IPS-18a (cell line): Measurements from ENCODE around the gene NRP2.

Source experiments
- H3K27ac ChIP-seq: one replicate; pipeline ENCODE4 v1.5.1; 2013; ENCODE audit warnings: low read length
- H3K27me3 ChIP-seq: one replicate; pipeline ENCODE4 v1.6.1; 2013; ENCODE audit warnings: mild to moderate bottlenecking, low read length; ENCODE audit not compliant: control insufficient read depth, insufficient read depth
- H3K36me3 ChIP-seq: one replicate; pipeline ENCODE4 v1.6.1; 2013; ENCODE audit warnings: low read depth, low read length; ENCODE audit not compliant: control insufficient read depth
- H3K4me1 ChIP-seq: one replicate; pipeline ENCODE4 v1.6.1; 2013; ENCODE audit warnings: low read depth, low read length; ENCODE audit not compliant: control insufficient read depth
- H3K4me3 ChIP-seq: one replicate; pipeline ENCODE4 v1.5.1; 2013; ENCODE audit warnings: low read length
- H3K9ac ChIP-seq: one replicate; pipeline ENCODE4 v1.6.1; 2013; ENCODE audit warnings: mild to moderate bottlenecking, low read length, moderate library complexity
- H3K9me3 ChIP-seq: one replicate; pipeline ENCODE4 v1.6.1; 2013; ENCODE audit warnings: low read depth, low read length; ENCODE audit not compliant: control insufficient read depth

Gene NRP2

DNA sequence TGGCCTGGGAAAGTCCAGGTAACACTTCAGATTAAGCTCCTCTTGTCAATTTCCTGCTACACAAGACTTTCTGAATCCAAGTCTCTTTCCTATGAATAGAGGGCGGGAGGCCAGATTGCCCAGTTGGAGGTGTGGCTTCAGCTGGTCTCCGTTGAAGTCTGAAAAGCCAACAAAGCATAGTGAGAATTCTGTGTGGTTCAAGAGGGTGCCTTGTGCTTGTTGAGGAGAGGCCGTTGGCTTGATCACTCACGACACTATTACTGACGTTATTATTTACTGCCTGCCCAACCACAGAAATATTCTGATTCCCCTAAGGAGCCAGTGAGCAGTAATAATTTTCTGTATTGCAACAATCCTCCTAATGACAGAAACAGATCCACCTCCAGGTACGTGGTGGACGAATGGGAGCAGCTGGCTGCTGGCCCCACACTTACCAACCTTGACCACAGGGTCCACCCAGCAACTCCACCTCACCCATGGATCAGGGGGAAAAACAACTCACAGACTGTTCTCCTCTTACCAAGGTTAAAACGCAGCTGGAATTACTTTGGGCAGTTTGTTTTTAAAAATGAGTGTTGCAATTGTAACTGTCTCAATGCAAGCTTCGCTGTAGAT lies 21.9 kb downstream of the NRP2 start:
- peaks cover 30% of the 10 kb centered on the region for H3K4me1 ChIP-seq
- H3K27me3 ChIP-seq = no peaks in the 10 kb centered on the region

GRCh38 chr2:205705511-205706349 lies 23.4 kb downstream of the NRP2 start:
- Histone ChIP-seq H3K36me3 (no peaks in the 10 kb centered on the region), H3K4me1 (peaks cover 15% of the 10 kb centered on the region), H3K4me3 (no peak overlapping the region), H3K9ac (no peak overlapping the region), H3K9me3 (no peaks in the 10 kb centered on the region), H3K27ac (no peak overlapping the region), H3K27me3 (no peaks in the 10 kb centered on the region)

More for the DNA sequence above, 21.9 kb downstream of the NRP2 start:
- Histone ChIP-seq H3K9me3 (no peaks in the 10 kb centered on the region), H3K27ac (no peak overlapping the region), H3K9ac (no peak overlapping the region), H3K36me3 (no peaks in the 10 kb centered on the region), H3K4me3 (no peak overlapping the region)

GRCh38 chr2:205706769-205707381 lies 24.6 kb downstream of the NRP2 start:
- no peaks in the 10 kb centered on the region for H3K9me3 ChIP-seq
- H3K27me3 ChIP-seq = no peaks in the 10 kb centered on the region
- H3K4me3 ChIP-seq = no peak overlapping the region
- H3K36me3 ChIP-seq = no peaks in the 10 kb centered on the region
- no peak overlapping the region for H3K27ac ChIP-seq
- peaks cover 14% of the 10 kb centered on the region for H3K4me1 ChIP-seq
- no peak overlapping the region for H3K9ac ChIP-seq

GRCh38 chr2:205708231-205708631 lies 25.9 kb downstream of the NRP2 start:
- Histone ChIP-seq H3K4me3 (no peak overlapping the region), H3K4me1 (peaks cover 6% of the 10 kb centered on the region), H3K9me3 (no peaks in the 10 kb centered on the region), H3K27me3 (no peaks in the 10 kb centered on the region), H3K9ac (no peak overlapping the region), H3K36me3 (no peaks in the 10 kb centered on the region), H3K27ac (no peak overlapping the region)

- Histone ChIP-seq H3K36me3 (no peaks in the 10 kb centered on the region), H3K27ac (no peak overlapping the region), H3K9ac (no peak overlapping the region), H3K4me1 (peaks cover 4% of the 10 kb centered on the region), H3K9me3 (no peaks in the 10 kb centered on the region), H3K27me3 (no peaks in the 10 kb centered on the region), H3K4me3 (no peak overlapping the region)
These were observed 27.0 kb downstream of the NRP2 start for GRCh38 chr2:205709319-205709718.

DNA sequence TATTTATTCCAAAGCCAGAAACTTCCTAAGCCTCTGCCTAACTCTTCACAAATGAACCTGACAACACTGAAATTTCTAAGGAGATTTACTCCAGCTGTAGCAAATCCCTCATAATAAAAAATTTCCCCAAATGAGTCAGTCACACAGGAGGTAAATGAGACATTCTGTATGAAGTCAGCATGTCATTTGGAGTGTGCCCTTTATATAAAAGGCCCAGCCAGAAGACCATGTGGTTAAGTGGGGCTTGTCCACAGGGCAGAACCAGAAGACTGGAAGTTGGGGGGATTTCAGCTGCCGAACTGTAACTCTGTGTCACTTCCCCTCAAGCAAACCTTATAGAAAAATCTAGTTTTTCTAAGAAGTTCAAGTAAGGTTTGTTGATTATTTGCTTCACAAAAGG lies 30.2 kb downstream of the NRP2 start:
- H3K27me3 ChIP-seq = no peaks in the 10 kb centered on the region
- no peak overlapping the region for H3K9ac ChIP-seq
- peaks cover 10% of the 10 kb centered on the region for H3K4me1 ChIP-seq
- H3K9me3 ChIP-seq = no peaks in the 10 kb centered on the region
- H3K36me3 ChIP-seq = peaks cover 9% of the 10 kb centered on the region
- H3K27ac ChIP-seq = no peak overlapping the region
- H3K4me3 ChIP-seq = no peak overlapping the region

GRCh38 chr2:205713086-205713485 lies 30.8 kb downstream of the NRP2 start:
- no peak overlapping the region for H3K27ac ChIP-seq
- H3K4me3 ChIP-seq = no peak overlapping the region
- peaks cover 15% of the 10 kb centered on the region for H3K36me3 ChIP-seq
- H3K4me1 ChIP-seq = peaks cover 10% of the 10 kb centered on the region
- no peaks in the 10 kb centered on the region for H3K27me3 ChIP-seq
- no peaks in the 10 kb centered on the region for H3K9me3 ChIP-seq
- no peak overlapping the region for H3K9ac ChIP-seq

DNA sequence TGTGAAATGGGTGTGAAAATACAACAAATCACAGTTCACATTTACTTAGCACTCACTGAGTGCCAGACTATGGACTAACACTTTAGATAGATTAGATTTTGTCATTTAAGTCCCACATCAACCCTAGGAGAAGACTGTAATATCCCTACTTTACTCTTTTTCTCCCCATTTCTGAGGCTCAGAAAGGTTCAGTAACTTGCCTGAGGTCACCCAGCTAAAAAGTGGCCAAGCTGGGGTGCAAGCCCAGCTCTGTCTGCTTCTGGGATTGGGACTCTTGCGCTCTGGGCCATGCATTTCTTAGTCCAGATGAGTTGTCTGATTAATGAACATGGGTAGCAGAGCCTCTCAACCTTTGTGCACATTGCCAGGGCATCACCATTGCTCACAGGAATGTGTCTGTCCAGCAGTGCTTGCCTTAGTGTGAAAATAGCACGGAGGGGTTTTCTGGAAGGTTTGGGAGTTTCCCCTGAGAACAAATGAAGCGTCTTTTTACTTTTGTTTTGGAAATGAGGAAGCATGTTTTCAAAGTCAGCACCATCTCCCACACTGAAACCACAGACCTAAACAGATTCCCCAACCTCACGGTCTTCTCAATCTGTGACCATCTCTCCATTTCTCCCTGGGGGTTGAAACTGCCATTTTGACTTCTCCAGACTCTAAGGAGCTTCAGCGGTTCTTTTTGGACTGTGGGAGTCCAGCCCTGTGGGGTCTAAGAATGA lies 31.9 kb downstream of the NRP2 start:
- Histone ChIP-seq H3K4me3 (no peak overlapping the region), H3K9ac (no peak overlapping the region), H3K27ac (no peak overlapping the region)

GRCh38 chr2:205714789-205715720 lies 32.8 kb downstream of the NRP2 start:
- H3K27me3 ChIP-seq = no peaks in the 10 kb centered on the region
- no peak overlapping the region for H3K9ac ChIP-seq
- no peak overlapping the region for H3K4me3 ChIP-seq
- H3K9me3 ChIP-seq = no peaks in the 10 kb centered on the region
- peaks cover 23% of the 10 kb centered on the region for H3K4me1 ChIP-seq
- H3K36me3 ChIP-seq = peaks cover 16% of the 10 kb centered on the region
- no peak overlapping the region for H3K27ac ChIP-seq

More for the DNA sequence above, 31.9 kb downstream of the NRP2 start:
- H3K36me3 ChIP-seq = peaks cover 16% of the 10 kb centered on the region
- H3K4me1 ChIP-seq = peaks cover 14% of the 10 kb centered on the region
- no peaks in the 10 kb centered on the region for H3K9me3 ChIP-seq
- H3K27me3 ChIP-seq = no peaks in the 10 kb centered on the region

DNA sequence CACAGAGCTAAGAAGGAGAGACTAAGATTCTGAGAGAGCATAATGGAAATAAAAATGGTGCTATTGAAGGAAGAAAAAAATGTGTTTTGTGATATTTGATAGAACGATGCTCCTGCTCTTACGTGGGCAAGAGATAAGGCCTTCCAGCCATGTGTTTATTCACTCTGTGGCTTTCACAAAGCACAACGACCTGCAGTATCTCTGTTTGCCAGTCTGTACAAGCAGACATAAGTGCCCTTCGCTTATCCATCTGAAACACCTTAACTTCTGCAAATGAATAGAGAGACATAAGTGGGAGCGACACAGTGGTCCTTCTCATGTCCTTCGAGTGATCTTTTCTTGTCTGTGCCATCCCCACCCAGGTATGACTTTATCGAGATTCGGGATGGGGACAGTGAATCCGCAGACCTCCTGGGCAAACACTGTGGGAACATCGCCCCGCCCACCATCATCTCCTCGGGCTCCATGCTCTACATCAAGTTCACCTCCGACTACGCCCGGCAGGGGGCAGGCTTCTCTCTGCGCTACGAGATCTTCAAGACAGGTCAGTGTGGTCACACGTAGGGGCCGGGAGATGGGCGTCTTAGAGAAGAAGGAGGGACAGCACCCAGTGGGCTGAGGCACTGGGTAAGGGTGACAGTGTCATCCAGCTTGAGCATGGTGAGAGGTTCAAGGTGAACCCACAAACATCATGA lies 33.7 kb downstream of the NRP2 start:
- Histone ChIP-seq H3K27me3 (no peaks in the 10 kb centered on the region), H3K9me3 (no peaks in the 10 kb centered on the region), H3K4me1 (peaks cover 32% of the 10 kb centered on the region), H3K4me3 (no peak overlapping the region), H3K9ac (no peak overlapping the region), H3K27ac (no peak overlapping the region), H3K36me3 (peaks cover 16% of the 10 kb centered on the region)
